ENCODE measurements around the gene NXT1.
"Not testable (repeated sequence)": the region's sequence is repeated elsewhere in the genome, so short reads cannot be mapped to it uniquely, and the experiment has no call there.

DNA sequence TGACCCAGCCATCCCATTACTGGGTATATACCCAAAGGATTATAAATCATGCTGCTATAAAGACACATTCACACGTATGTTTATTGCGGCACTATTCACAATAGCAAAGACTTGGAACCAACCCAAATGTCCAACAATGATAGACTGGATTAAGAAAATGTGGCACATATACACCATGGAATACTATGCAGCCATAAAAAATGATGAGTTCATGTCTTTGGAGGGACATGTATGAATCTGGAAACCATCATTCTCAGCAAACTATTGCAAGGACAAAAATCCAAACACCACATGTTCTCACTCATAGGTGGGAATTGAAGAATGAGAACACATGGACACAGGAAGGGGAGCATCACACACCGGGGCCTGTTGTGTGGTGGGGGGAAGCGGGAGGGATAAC lies 43.2 kb upstream of the NXT1 start:
- TF ChIP-seq, protein P1, sequence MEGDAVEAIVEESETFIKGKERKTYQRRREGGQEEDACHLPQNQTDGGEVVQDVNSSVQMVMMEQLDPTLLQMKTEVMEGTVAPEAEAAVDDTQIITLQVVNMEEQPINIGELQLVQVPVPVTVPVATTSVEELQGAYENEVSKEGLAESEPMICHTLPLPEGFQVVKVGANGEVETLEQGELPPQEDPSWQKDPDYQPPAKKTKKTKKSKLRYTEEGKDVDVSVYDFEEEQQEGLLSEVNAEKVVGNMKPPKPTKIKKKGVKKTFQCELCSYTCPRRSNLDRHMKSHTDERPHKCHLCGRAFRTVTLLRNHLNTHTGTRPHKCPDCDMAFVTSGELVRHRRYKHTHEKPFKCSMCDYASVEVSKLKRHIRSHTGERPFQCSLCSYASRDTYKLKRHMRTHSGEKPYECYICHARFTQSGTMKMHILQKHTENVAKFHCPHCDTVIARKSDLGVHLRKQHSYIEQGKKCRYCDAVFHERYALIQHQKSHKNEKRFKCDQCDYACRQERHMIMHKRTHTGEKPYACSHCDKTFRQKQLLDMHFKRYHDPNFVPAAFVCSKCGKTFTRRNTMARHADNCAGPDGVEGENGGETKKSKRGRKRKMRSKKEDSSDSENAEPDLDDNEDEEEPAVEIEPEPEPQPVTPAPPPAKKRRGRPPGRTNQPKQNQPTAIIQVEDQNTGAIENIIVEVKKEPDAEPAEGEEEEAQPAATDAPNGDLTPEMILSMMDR (IDR thresholded peaks at IDR 0.05) = not testable (repeated sequence)
- TF ChIP-seq POLR2A (IDR thresholded peaks at IDR 0.05) = not testable (repeated sequence)
